ENCODE measurements around the gene DPP9. TPM values are rescaled to one million over a fixed set of nuclear protein-coding genes. Genes with fewer than 3 reads are reported as not detected.

Gene DPP9
- total and polyA plus RNA-seq, 2 of the 8 experiments (the other 6 are each of a cell fraction or from before 2014, with no cell fraction given): 11.6 to 40.7 TPM

- Histone ChIP-seq H2BK15ac (ENCODE audit: low read length) (no peak overlapping the region), H2AFZ (ENCODE audit: low read length) (no peak overlapping the region), H3K14ac (ENCODE audit: insufficient read length) (no peak overlapping the region), H4K5ac (ENCODE audit: insufficient read length, low read depth, low read length) (no peak overlapping the region), H3K79me1 (ENCODE audit: low read depth, low read length) (no peaks in the 10 kb centered on the region), H3K4me2 (ENCODE audit: insufficient read depth in 1 of 2, low read depth in 2 of 2, low read length in 2 of 2) (peak overlapping the region; percentile 12 to 43; a peak in 3 of 4 replicates), H4K20me1 (replicated peaks in 1 of 2; ENCODE audit: control insufficient read depth in 1 of 2, insufficient read depth in 2 of 2, low read length in 2 of 2) (peaks cover 3 to 4% of the 10 kb centered on the region in 2 experiments), H3K4me1 (replicated peaks in 1 of 4; ENCODE audit: control insufficient read depth in 3 of 4, insufficient read depth in 4 of 4, low read length in 3 of 4) (peaks cover 0 to 3% (median 0%) of the 10 kb centered on the region in 4 experiments; a peak in 1 of 7 replicates), H3K18ac (ENCODE audit: extremely low read depth, low read length) (no peak overlapping the region), H3K4ac (replicated peaks; ENCODE audit: insufficient read length, low read depth, low read length) (no peak overlapping the region), H2BK12ac (ENCODE audit: low read depth, low read length) (no peak overlapping the region), H3K23ac (ENCODE audit: insufficient read length) (no peak overlapping the region), H3K79me2 (ENCODE audit: control insufficient read depth in 1 of 2, insufficient read depth in 2 of 2, low read length in 2 of 2) (no peaks in the 10 kb centered on the region), H3K36me3 (ENCODE audit: control insufficient read depth in 2 of 4, insufficient read depth in 4 of 4, low read length in 3 of 4) (no peaks in the 10 kb centered on the region), H2AK5ac (ENCODE audit: low read depth, low read length) (no peak overlapping the region), H2BK120ac (replicated peaks; ENCODE audit: low read depth, low read length) (no peak overlapping the region), H2BK5ac (ENCODE audit: low read depth, low read length) (no peak overlapping the region), H2BK20ac (ENCODE audit: low read length) (no peak overlapping the region), H3K4me3 (ENCODE audit: extremely low read depth in 1 of 4, insufficient read depth in 2 of 4, low read depth in 3 of 4, low read length in 4 of 4) (peak overlapping the region in 2 of 4 experiments; percentile 14 to 17; a peak in 2 of 8 replicates), H3K27ac (ENCODE audit: low read depth, low read length) (no peak overlapping the region), H3K9me3 (ENCODE audit: insufficient read depth in 2 of 2, low read depth in 1 of 2, low read length in 1 of 2) (peaks cover 0 to 2% of the 10 kb centered on the region in 2 experiments; a peak in 1 of 4 replicates), H4K8ac (ENCODE audit: extremely low read depth, insufficient read depth, low read length) (no peak overlapping the region), H3K56ac (replicated peaks; ENCODE audit: insufficient read length, low read depth, low read length) (no peak overlapping the region), H3K9ac (replicated peaks in 1 of 4; ENCODE audit: extremely low read depth in 1 of 4, low read depth in 3 of 4, low read length in 3 of 4) (no peak overlapping the region), H3K23me2 (ENCODE audit: low read depth, low read length) (no peaks in the 10 kb centered on the region), H3K27me3 (replicated peaks in 1 of 4; ENCODE audit: control insufficient read depth in 3 of 4, extremely low read depth in 1 of 4, insufficient read depth in 3 of 4, low read length in 3 of 4) (0 out of 7 replicates have a peak, but pooled peaks cover 0 to 2% (median 0%) of the 10 kb centered on the region in 4 experiments), H4K91ac (replicated peaks; ENCODE audit: insufficient read length, low read length) (no peak overlapping the region)
- 18% methylated on average over 35 of the region's 37 CpGs; no CpG with 5 or more reads in 1 of the 2 experiments for WGBS, 2 experiments (ENCODE audit: extremely low coverage in 1 of 2, insufficient coverage in 1 of 2, insufficient read length in 1 of 2, insufficient replicate concordance in 2 of 2, low coverage in 1 of 2, low lambda C conversion rate in 2 of 2, missing lambda C conversion rate in 1 of 2)
- POLR2A ChIA-PET (ENCODE audit: partially characterized antibody): interaction anchor here (0.6 to 2.6 kb wide), 18 partner anchors 9 to 296 kb away, joined by 3 to 22 read pairs (median 4); partner anchors contain the start of gene FEM1A
- FAIRE-seq: peak; percentile 78
- CTCF ChIA-PET (ENCODE audit: partially characterized antibody): interaction anchor here (0.6 to 3.8 kb wide), 6 partner anchors 10 to 144 kb away, joined by 3 to 15 read pairs (median 3); no protein-coding TSS in a partner anchor
- peak; percentile 57 to 99 for DNase-seq (ENCODE audit: low read depth in 1 of 2, low spot score in 2 of 2)
- TF ChIP-seq BACH1 (IDR thresholded peaks at IDR 0.05; ENCODE audit: low read length) (no peak), ATF2 (IDR thresholded peaks at IDR 0.05; ENCODE audit: low read length) (peak; percentile 98), POU5F1 (IDR thresholded peaks at IDR 0.05; ENCODE audit: low read depth, low read length) (no peak), SIX5 (IDR thresholded peaks at IDR 0.05; ENCODE audit: low read depth, low read length) (no peak), HDAC6 (IDR thresholded peaks at IDR 0.05; ENCODE audit: low read depth, low read length) (no peak), CBX5 (IDR thresholded peaks at IDR 0.05; ENCODE audit: low read depth, low read length) (no peak), RFX5 (IDR thresholded peaks at IDR 0.05; ENCODE audit: borderline replicate concordance, low read depth, low read length) (no peak), RNF2 (IDR thresholded peaks at IDR 0.05; ENCODE audit: borderline replicate concordance, low read depth, low read length, missing control alignments, poor library complexity, severe bottlenecking) (no peak), YY1 (IDR thresholded peaks at IDR 0.05; ENCODE audit: low read depth, low read length) (peak; percentile 55; the same call in 1 of the 2 replicates), SP2 (IDR thresholded peaks at IDR 0.05; ENCODE audit: low read length) (no peak)
These were observed 45.5 kb upstream of the DPP9 start for GRCh38 chr19:4768934-4769777.
